ENCODE data around the gene ARAP3.

Gene ARAP3

DNA sequence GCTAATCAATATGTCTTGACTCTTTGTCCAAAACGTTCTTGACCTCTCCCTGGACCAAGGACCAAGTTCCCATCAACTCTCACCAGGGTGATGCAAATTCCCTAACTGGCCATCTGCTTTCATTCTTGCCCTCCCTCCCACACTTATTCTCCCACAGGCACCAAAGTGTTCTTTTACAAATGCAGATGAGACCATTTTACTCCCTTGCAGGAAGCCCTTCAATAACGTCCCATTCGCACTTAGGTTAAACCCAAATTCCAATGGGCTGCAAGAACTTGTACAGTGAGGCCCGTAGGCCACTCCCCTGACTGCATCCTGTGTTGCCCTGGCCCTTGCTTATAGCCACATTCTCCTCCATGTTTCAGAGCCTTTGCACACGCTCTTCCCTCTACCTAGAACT, 7.3 kb downstream of the ARAP3 start:
- H4K91ac ChIP-seq (ENCODE audit: low read depth, low read length), result no peak overlapping the region
- no peak overlapping the region for H3K23ac ChIP-seq (ENCODE audit: low read length)
- no peaks in the 10 kb centered on the region for H3K79me2 ChIP-seq (ENCODE audit: control insufficient read depth, insufficient read depth, low read length, poor library complexity)
- H4K8ac ChIP-seq (ENCODE audit: low read depth, low read length), result no peak overlapping the region
- no peak overlapping the region for H2AFZ ChIP-seq (ENCODE audit: insufficient read depth, low read length, poor library complexity)
- peaks cover 20 to 44% of the 10 kb centered on the region in 2 experiments for H3K36me3 ChIP-seq (ENCODE audit: control insufficient read depth in 1 of 2, insufficient read depth in 2 of 2, low read length in 2 of 2)
- no peak overlapping the region for H3K27ac ChIP-seq (ENCODE audit: low read depth, low read length)
- H3K9me3 ChIP-seq (ENCODE audit: insufficient read depth, low read depth, low read length), result no peaks in the 10 kb centered on the region
- H2BK120ac ChIP-seq (ENCODE audit: insufficient read depth, low read length, poor library complexity), result no peak overlapping the region
- no peaks in the 10 kb centered on the region for H3K79me1 ChIP-seq (ENCODE audit: low read length)
- no peak overlapping the region for H3K18ac ChIP-seq (ENCODE audit: low read length)
- no peak overlapping the region for H2AK5ac ChIP-seq (ENCODE audit: low read length)
- H4K12ac ChIP-seq (ENCODE audit: low read depth, low read length), result no peak overlapping the region
- H3K4me2 ChIP-seq (ENCODE audit: low read length), result no peak overlapping the region
- WGBS (ENCODE audit: extremely low coverage, insufficient coverage, insufficient read length), result no CpG with 5 or more reads among the region's 5 CpGs
- no peak overlapping the region for H3K14ac ChIP-seq (ENCODE audit: low read length)
- H3K4me3 ChIP-seq (ENCODE audit: low read depth, low read length), result no peak overlapping the region
- H3K4me1 ChIP-seq (ENCODE audit: control insufficient read depth in 1 of 2, insufficient read depth in 2 of 2, low read length in 2 of 2), result no peaks in the 10 kb centered on the region
- no peak overlapping the region for H3K4ac ChIP-seq (ENCODE audit: low read depth, low read length)
- H3K9ac ChIP-seq (ENCODE audit: low read length), result no peak overlapping the region
- H2BK12ac ChIP-seq (ENCODE audit: low read length), result no peak overlapping the region
- no peaks in the 10 kb centered on the region for H3K27me3 ChIP-seq (ENCODE audit: insufficient read depth, low read length)
- no peak for DNase-seq
- H2BK5ac ChIP-seq (ENCODE audit: low read depth, low read length, poor library complexity), result no peak overlapping the region

DNA sequence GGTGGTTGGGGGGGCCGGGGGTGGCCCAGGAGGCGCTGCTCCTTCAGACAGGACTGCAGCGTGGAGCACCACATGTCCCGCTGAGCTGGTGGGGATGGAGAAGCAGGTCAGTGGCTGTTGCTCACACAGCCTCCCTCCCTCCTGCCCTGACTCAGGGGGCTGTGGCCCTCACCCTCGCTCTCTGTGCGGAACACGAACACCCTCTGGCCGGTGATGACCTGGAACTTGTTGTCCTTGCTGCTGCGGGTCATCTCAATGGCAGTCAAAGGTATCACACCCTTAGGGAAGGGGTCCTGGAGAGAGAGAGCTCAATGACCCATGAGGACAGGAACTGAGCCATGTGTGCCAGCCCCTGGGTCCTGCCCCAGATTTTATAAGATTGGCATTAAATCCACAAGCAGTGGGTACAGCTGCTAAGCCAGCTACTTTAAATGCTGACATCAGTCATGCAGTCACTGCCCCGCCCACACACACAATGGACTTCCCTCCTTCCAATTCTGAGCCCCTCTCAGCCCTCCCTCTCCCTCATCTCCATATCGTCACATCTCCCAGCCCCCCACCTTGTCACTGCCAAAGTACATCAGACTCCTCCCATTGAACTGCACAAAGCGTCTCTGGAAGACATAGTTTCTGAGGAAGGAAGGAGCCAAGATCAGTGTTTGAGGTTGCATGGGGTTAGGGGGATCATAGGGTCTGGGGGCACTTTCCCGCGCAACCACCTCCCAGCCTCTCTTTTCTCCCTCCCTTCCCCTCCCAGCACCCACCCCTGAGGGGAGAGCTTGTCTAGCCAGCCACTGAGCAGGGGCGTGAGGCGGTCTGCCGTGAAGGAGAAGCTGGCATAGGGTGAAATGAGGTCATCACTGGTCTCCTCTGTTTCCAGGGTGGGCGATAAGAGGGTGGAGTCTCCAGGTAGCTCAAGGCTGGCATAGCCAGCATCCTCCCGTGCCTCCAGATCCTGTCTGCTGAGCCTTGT, 8.9 kb downstream of the ARAP3 start:
- no peaks in the 10 kb centered on the region for H3K79me1 ChIP-seq (ENCODE audit: low read length)
- H3K4me1 ChIP-seq (ENCODE audit: control insufficient read depth in 1 of 2, insufficient read depth in 2 of 2, low read length in 2 of 2), result no peaks in the 10 kb centered on the region
- no peaks in the 10 kb centered on the region for H3K27me3 ChIP-seq (ENCODE audit: insufficient read depth, low read length)
- no peak overlapping the region for H3K23ac ChIP-seq (ENCODE audit: low read length)
- no peak for DNase-seq
- H3K79me2 ChIP-seq (ENCODE audit: control insufficient read depth, insufficient read depth, low read length, poor library complexity), result no peaks in the 10 kb centered on the region
- H3K4me2 ChIP-seq (ENCODE audit: low read length), result no peak overlapping the region
- no peak overlapping the region for H2BK5ac ChIP-seq (ENCODE audit: low read depth, low read length, poor library complexity)
- no peak overlapping the region for H2BK120ac ChIP-seq (ENCODE audit: insufficient read depth, low read length, poor library complexity)
- peaks cover 21 to 45% of the 10 kb centered on the region in 2 experiments for H3K36me3 ChIP-seq (ENCODE audit: control insufficient read depth in 1 of 2, insufficient read depth in 2 of 2, low read length in 2 of 2)
- H3K9me3 ChIP-seq (ENCODE audit: insufficient read depth, low read depth, low read length), result peaks cover 2% of the 10 kb centered on the region
- no peak overlapping the region for H4K12ac ChIP-seq (ENCODE audit: low read depth, low read length)
- no peak overlapping the region for H3K27ac ChIP-seq (ENCODE audit: low read depth, low read length)
- H4K8ac ChIP-seq (ENCODE audit: low read depth, low read length), result no peak overlapping the region
- no peak overlapping the region for H3K14ac ChIP-seq (ENCODE audit: low read length)
- no CpG with 5 or more reads among the region's 19 CpGs for WGBS (ENCODE audit: extremely low coverage, insufficient coverage, insufficient read length)
- no peak overlapping the region for H2BK12ac ChIP-seq (ENCODE audit: low read length)
- no peak overlapping the region for H3K9ac ChIP-seq (ENCODE audit: low read length)
- no peak overlapping the region for H4K91ac ChIP-seq (ENCODE audit: low read depth, low read length)
- H3K4ac ChIP-seq (ENCODE audit: low read depth, low read length), result no peak overlapping the region
- H3K18ac ChIP-seq (ENCODE audit: low read length), result no peak overlapping the region
- H3K4me3 ChIP-seq (ENCODE audit: low read depth, low read length), result no peak overlapping the region
- H2AK5ac ChIP-seq (ENCODE audit: low read length), result no peak overlapping the region
- H2AFZ ChIP-seq (ENCODE audit: insufficient read depth, low read length, poor library complexity), result no peak overlapping the region

DNA sequence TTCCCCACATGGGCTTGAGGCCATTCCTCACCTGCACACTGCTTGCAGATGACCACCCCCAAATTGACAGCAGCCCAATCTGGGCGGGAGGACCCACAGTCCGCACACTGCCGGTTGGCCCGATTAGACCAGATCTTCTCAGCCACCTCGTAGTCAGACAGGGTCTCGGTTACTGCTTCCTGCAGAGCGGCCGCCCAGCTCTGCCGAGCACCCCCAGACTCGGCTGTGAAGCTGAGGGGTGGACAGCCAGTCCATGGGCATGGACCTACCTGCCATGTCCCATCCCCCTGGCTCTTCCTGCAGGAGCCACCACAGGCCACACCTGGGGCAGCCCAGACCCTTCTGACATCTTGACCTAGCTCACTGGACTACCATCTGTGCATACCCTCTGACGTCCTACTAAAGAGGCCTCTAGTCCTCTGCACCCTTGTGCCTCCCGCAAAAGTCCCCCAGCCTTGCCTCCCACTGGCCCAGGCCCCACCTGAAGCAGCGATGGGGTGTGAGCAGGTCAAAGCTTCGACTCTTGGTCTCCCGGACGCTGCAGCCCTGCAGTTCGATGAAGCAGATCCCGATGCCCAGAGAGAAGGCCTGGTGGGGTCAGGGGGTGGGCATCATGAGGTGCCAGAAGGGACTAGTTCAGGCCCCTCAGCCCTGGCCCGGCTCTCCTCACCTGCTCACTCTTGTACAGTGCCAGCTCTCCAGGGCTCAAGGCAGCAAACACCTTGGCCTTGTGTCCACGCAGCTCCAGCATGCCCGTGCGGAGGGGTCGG, 9.8 kb downstream of the ARAP3 start:
- no peaks in the 10 kb centered on the region for H3K4me1 ChIP-seq (ENCODE audit: control insufficient read depth in 1 of 2, insufficient read depth in 2 of 2, low read length in 2 of 2)
- H3K9ac ChIP-seq (ENCODE audit: low read length), result no peak overlapping the region
- H3K79me1 ChIP-seq (ENCODE audit: low read length), result no peaks in the 10 kb centered on the region
- H3K4me3 ChIP-seq (ENCODE audit: low read depth, low read length), result no peak overlapping the region
- H3K36me3 ChIP-seq (ENCODE audit: control insufficient read depth in 1 of 2, insufficient read depth in 2 of 2, low read length in 2 of 2), result peaks cover 21 to 44% of the 10 kb centered on the region in 2 experiments
- H2BK120ac ChIP-seq (ENCODE audit: insufficient read depth, low read length, poor library complexity), result no peak overlapping the region
- no CpG with 5 or more reads among the region's 23 CpGs for WGBS (ENCODE audit: extremely low coverage, insufficient coverage, insufficient read length)
- peaks cover 2% of the 10 kb centered on the region for H3K9me3 ChIP-seq (ENCODE audit: insufficient read depth, low read depth, low read length)
- no peaks in the 10 kb centered on the region for H3K79me2 ChIP-seq (ENCODE audit: control insufficient read depth, insufficient read depth, low read length, poor library complexity)
- no peak overlapping the region for H4K12ac ChIP-seq (ENCODE audit: low read depth, low read length)
- no peak overlapping the region for H3K4me2 ChIP-seq (ENCODE audit: low read length)
- no peak overlapping the region for H3K4ac ChIP-seq (ENCODE audit: low read depth, low read length)
- no peak overlapping the region for H2BK5ac ChIP-seq (ENCODE audit: low read depth, low read length, poor library complexity)
- no peak overlapping the region for H2AFZ ChIP-seq (ENCODE audit: insufficient read depth, low read length, poor library complexity)
- H3K18ac ChIP-seq (ENCODE audit: low read length), result no peak overlapping the region
- H2BK12ac ChIP-seq (ENCODE audit: low read length), result no peak overlapping the region
- H3K27me3 ChIP-seq (ENCODE audit: insufficient read depth, low read length), result no peaks in the 10 kb centered on the region
- no peak for DNase-seq
- no peak overlapping the region for H3K27ac ChIP-seq (ENCODE audit: low read depth, low read length)
- H3K23ac ChIP-seq (ENCODE audit: low read length), result no peak overlapping the region
- no peak overlapping the region for H4K91ac ChIP-seq (ENCODE audit: low read depth, low read length)
- H2AK5ac ChIP-seq (ENCODE audit: low read length), result no peak overlapping the region
- H4K8ac ChIP-seq (ENCODE audit: low read depth, low read length), result no peak overlapping the region
- H3K14ac ChIP-seq (ENCODE audit: low read length), result no peak overlapping the region

DNA sequence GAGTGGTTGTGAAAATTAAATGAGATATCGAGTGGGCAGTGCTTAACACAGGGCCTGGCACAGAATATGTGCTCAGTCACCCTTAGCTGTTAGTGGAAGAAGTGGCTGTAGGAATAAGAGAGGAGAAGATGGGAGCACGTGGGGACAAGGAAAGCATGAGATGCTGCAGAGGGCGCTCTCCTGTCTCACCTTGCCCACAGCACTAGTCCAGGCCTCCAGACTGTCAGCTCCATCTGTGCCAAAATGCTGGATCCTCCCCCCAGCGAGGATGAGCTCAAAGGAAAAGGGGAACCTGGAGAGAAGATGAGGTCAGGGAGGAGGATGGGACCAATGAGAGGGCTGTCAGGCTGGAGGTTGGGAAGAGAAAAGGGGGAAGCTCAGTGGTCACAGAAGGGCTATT, 12.5 kb downstream of the ARAP3 start:
- no peak overlapping the region for H3K27ac ChIP-seq (ENCODE audit: low read depth, low read length)
- H3K14ac ChIP-seq (ENCODE audit: low read length), result no peak overlapping the region
- no peak overlapping the region for H3K4ac ChIP-seq (ENCODE audit: low read depth, low read length)
- no peak overlapping the region for H3K4me3 ChIP-seq (ENCODE audit: low read depth, low read length)
- WGBS (ENCODE audit: extremely low coverage, insufficient coverage, insufficient read length), result no CpG with 5 or more reads among the region's 4 CpGs
- H3K27me3 ChIP-seq (ENCODE audit: insufficient read depth, low read length), result no peaks in the 10 kb centered on the region
- H2AK5ac ChIP-seq (ENCODE audit: low read length), result no peak overlapping the region
- H3K4me2 ChIP-seq (ENCODE audit: low read length), result no peak overlapping the region
- H3K79me1 ChIP-seq (ENCODE audit: low read length), result no peaks in the 10 kb centered on the region
- H2AFZ ChIP-seq (ENCODE audit: insufficient read depth, low read length, poor library complexity), result no peak overlapping the region
- H3K23ac ChIP-seq (ENCODE audit: low read length), result no peak overlapping the region
- no peaks in the 10 kb centered on the region for H3K79me2 ChIP-seq (ENCODE audit: control insufficient read depth, insufficient read depth, low read length, poor library complexity)
- H3K9ac ChIP-seq (ENCODE audit: low read length), result no peak overlapping the region
- no peak overlapping the region for H4K91ac ChIP-seq (ENCODE audit: low read depth, low read length)
- no peak overlapping the region for H2BK5ac ChIP-seq (ENCODE audit: low read depth, low read length, poor library complexity)
- no peak overlapping the region for H2BK120ac ChIP-seq (ENCODE audit: insufficient read depth, low read length, poor library complexity)
- no peaks in the 10 kb centered on the region for H3K4me1 ChIP-seq (ENCODE audit: control insufficient read depth in 1 of 2, insufficient read depth in 2 of 2, low read length in 2 of 2)
- no peak overlapping the region for H4K12ac ChIP-seq (ENCODE audit: low read depth, low read length)
- H3K9me3 ChIP-seq (ENCODE audit: insufficient read depth, low read depth, low read length), result peaks cover 2% of the 10 kb centered on the region
- no peak overlapping the region for H2BK12ac ChIP-seq (ENCODE audit: low read length)
- peaks cover 24 to 43% of the 10 kb centered on the region in 2 experiments for H3K36me3 ChIP-seq (ENCODE audit: control insufficient read depth in 1 of 2, insufficient read depth in 2 of 2, low read length in 2 of 2)
- no peak overlapping the region for H4K8ac ChIP-seq (ENCODE audit: low read depth, low read length)
- H3K18ac ChIP-seq (ENCODE audit: low read length), result no peak overlapping the region
- no peak for DNase-seq

Measured in trophoblast cell (in vitro differentiated cells and primary cell).